GM21619 (cell line): Measurements from ENCODE around the gene UVSSA.
"Not testable (repeated sequence)": the region's sequence is repeated elsewhere in the genome, so short reads cannot be mapped to it uniquely, and the experiment has no call there.

Experiments
- ATAC-seq: cut with Tn5 transposase; IDR thresholded peaks from one replicate; pipeline ENCODE4 v1.9.1; 2021; ENCODE audit not compliant: unreplicated experiment

The UVSSA gene

DNA sequence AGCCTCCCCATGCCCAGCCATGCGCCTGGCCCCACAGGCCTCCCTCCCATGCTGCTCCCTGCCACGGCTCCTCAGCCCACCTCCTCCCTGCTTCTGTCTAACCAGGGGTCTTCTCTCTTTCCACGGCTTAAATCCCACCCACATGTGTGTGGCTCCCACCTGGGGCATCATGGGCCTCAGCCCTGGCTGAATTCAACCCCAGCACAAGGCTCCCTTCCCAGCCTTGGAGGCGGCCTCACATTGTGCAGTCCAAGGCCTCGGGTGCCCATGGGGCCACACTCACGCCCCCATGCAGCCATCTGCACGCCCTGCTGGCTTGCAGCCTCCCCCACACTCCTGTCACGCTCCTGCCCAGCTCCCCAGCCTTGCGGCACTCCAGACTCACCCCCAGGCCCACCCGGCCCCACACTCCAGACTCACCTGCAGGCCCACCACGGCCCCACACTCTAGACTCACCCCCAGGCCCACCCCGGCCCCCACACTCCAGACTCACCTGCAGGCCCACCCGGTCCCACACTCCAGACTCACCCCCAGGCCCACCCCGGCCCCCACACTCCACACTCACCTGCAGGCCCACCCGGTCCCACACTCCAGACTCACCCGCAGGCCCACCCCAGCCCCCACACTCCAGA, 30.4 kb upstream of the UVSSA start:
- no peak for ATAC-seq

DNA sequence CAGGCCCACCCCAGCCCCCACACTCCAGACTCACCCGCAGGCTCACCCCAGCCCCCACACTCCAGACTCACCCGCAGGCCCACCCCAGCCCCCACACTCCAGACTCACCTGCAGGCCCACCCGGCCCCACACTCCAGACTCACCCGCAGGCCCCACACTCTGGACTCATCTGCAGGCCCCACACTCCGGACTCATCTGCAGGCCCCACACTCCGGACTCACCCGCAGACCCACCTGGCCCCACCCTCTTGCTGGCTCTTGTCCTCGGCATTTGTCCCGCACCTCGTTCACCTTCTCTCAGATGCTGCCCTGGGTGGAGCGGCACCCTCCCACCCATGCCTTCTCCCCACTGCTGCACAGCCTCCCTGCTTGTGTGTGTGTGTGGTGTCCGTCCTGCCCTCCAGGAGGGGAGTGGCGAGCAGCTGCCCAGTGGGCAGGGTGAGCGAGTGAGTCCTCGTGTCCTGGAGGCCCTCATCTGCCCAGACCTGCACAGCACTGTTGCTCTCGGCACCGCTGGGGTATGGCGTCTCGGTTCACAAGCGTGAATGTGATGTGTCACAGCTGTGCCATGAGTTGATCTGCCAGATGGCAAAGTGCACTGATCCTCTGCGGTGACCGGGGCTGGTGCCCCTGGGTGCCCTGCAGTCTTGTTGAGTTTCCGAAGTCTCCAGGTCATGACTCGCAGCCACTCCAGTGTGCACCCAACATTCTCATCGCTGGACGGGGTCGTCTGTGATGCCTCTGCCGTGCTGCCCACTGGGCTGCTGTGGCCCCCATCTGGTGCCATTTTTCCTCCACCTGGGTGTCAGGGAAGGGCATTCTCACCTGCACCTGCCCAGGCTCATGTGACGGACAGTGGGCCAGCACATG, 29.6 kb upstream of the UVSSA start:
- no peak for ATAC-seq

DNA sequence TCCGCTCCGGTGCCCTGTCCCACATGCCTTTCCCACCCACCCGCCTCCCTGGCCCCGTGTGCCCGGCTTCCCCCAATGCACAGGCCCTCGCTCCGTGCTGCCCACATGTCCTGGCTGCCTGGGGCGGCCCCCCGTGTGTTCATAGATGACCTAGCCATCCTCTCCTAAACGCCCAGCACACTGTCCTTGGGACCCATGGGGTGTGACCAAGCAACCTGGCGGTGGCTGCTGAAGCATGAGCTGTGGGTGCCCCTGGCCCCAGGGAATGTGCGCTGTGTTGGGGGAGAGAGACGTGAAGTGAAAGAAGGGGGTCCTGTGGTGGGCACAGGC, 29.0 kb upstream of the UVSSA start:
- no peak for ATAC-seq

DNA sequence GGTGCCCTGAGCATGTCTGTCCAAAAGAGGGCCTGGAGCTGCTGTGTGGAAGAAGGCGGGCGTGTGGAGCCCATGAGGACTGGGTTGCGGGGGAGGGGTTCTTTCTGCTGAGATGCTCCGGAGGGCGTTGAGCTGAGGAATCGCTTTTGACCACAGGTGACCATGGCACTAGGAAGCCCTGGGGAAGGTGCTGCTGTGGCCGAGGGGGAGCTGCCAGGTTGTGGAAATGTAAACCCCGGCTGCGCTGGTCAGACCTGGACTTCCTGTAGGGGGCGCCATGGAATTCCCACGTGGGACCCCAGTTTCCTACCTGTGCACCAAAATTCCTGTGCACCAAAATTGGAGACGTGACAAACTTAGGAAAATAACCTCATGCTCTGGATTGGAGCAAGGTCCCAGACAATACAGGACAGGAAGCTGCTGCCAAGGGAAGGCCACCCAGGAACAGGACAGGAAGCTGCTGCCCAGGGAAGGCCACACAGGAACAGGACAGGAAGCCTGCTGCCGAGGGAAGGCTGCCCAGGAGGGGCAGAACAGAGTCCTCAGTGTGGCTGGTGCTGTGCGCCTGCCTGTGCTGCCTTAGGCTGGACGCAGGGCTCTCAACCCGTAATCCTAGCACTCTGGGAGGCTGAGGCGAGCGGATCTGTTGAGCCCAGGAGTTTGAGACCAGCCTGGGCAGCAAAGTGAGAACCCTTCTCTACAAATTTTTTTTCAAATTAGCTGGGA, 28.4 kb upstream of the UVSSA start:
- ATAC-seq: no peak

DNA sequence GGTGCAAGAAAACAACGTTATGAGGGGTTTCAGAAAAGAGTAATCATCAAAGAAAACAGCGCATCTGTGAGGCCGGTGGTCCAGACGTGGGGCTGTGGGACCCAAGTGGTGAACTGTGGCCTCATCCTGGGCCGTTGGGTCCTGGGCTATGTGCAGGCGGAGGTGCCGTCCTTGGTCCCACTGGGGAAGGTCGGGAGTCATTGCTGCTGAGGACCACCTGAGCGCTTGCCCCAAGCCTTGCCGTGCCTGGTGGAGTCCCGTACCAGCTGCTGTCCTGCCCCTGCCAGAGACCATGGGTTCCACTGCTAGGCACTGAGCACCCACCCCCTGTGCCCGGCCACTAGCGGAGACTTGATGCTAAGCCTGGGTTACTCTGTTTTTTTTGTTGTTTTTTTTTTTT, 25.5 kb upstream of the UVSSA start:
- no peak for ATAC-seq

DNA sequence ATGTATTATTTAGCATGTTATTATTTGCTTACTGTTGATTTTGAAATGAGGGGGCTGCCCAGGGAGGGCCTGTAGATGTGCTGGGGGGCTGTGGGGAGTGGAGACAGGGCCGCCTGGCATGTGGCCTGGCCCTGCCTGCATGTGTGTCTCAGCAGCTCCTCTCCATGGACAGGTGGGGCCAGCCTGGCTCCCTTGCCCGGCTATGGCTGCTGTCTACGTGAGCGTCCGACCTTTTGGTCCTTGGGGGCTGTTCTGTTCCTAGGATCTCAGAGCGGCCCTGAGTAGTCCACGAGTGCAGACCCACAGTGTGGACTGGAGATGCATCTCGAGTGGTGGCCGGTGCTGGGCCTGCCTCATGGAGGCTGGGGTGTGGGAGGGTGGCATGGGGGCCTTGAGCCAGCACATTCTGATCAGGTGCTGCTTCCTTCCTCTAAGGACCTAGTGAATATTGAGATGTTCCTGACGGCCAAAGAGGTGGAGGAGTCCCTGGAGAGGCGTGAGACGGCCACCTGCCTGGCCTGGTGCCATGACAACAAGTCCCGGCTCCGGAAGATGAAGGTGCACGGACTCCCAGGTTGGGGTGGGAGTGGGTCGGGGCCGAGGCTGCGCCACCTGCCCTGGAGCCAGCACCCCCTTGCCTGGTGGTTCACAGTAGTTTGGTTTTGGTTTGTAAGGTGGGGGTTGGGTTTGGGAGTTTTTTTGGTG, 24.9 kb upstream of the UVSSA start:
- ATAC-seq: no peak

DNA sequence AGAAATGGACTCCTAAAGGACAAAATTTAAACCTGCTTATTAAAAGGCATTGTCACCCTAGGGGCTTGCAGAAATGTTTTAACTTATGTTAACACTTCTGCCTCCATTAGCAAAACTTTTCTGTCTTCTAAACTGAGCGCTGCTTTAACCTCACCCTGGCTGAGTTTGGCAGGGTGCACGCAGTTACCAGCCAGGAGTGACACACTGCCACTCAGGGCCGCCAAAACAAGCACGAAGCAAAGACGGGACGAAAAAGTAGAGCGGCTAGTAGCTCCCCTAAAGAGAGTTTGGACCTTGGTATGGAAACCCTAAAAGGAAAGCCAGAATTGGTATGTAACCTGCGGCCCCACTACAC, 23.8 kb upstream of the UVSSA start:
- ATAC-seq: no peak

DNA sequence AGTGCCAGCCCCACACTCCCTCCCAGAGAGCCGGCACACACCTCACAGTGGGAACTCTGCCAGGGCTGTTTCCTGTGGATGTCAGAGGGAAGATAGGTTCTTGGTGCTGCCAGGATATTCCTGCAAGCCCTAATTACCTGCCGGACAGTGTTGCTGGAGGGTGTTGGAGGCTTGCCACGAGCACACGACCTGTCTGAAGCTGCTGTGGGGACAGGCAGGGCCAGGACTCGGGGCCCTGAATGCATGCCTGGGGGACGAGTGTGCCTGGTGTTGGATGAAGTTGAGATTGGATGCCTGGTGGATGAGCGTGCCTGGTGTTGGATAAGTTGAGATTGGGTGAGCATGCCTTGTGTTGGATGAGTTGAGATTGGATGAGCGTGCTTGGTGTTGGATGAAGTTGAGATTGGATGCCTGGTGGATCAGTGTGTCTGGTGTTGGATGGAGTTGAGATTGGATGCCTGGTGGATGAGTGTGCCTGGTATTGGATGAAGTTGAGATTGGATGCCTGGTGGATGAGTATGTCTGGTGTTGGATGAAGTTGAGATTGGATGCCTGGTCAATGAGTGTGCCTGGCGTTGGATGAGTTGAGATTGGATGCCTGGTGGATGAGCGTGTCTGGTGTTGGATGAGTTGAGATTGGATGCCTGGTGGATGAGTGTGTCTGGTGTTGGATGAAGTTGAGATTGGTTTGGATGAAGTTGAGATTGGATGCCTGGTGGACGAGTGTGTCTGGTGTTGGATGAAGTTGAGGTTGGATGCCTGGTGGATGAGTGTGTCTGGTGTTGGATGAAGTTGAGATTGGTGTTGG, 23.2 kb upstream of the UVSSA start:
- no peak for ATAC-seq

DNA sequence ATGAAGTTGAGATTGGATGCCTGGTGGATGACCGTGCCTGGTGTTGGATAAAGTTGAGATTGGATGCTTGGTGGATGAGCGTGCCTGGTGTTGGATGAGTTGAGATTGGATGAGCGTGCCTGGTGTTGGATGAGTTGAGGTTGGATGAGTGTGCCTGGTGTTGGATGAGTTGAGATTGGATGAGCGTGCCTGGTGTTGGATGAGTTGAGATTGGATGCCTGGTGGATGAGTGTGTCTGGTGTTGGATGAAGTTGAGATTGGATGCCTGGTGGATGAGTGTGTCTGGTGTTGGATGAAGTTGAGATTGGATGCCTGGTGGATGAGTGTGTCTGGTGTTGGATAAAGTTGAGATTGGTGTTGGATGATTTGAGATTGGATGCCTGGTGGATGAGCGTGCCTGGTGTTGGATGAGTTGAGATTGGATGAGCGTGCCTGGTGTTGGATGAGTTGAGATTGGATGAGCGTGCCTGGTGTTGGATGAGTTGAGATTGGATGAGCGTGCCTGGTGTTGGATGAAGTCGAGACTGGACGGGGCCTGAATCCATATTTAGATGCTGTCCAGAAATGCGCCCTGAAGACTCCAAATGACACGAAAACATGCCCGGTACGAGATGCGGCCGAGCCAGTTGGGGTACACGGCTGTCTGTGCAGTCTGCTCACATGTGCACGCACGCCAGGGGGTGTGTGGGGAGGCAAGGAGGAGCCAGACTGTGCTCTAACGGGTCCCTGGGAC, 22.4 kb upstream of the UVSSA start:
- not testable (repeated sequence) for ATAC-seq

DNA sequence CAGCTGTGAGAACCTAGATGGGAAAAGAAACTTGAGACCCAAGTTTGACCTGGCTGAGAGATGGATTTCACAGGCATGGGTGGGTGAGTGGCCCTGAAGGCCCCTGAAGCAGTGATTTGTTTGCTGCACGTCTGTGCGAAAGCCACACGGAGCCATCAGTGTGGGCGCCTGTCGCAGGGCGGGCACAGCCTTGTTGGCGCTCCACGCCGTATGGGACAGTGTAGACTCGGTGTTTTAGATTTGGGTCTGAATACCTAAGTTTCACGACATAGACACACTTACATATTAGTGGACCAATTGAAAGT, 21.9 kb upstream of the UVSSA start:
- no peak for ATAC-seq

DNA sequence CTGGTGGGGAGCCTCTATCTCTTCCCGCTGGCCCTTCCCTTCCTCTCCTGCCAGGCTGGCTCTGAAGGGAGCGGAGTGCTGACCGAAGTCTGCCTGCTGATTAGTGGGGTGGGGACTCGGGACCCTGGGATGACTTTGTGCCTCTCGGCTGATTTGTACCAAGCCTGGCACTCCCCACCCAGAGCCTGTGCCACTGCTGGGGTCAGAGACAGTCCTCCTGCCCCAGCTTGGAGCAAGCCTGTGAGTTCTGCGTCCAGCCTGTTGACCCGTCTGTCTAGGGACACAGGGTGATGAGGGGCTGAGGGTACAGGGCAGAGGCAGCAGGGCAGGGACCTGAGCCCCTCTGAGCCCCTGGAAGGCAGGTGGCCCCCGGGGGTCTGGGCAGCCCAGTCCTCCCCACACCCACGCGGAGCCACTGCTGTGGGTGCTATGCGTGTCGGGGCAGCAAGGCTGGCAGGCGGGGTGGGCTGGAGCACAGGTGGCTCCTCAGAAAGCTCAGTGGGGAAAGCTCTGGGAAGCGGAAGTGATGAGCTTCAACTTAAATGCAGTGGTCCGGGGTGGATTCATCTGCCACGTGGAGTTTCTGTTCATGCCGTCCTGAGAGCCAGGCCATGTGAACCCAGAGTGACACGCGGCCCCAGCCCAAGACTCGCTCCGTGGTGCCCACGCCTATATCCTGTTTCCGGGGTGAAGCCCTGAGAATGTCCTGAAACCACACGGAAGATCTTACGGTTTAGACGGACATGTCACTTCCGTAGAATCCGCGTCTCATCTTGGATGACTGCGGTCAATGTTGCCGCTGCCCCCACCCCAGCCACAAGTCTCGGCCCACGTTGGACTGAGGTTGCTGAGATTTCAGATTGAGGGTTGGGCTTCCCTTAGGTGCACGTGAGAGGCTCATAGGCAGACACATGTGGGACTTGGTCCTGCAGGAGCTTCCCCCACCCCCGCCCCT, 21.1 kb upstream of the UVSSA start:
- no peak for ATAC-seq

DNA sequence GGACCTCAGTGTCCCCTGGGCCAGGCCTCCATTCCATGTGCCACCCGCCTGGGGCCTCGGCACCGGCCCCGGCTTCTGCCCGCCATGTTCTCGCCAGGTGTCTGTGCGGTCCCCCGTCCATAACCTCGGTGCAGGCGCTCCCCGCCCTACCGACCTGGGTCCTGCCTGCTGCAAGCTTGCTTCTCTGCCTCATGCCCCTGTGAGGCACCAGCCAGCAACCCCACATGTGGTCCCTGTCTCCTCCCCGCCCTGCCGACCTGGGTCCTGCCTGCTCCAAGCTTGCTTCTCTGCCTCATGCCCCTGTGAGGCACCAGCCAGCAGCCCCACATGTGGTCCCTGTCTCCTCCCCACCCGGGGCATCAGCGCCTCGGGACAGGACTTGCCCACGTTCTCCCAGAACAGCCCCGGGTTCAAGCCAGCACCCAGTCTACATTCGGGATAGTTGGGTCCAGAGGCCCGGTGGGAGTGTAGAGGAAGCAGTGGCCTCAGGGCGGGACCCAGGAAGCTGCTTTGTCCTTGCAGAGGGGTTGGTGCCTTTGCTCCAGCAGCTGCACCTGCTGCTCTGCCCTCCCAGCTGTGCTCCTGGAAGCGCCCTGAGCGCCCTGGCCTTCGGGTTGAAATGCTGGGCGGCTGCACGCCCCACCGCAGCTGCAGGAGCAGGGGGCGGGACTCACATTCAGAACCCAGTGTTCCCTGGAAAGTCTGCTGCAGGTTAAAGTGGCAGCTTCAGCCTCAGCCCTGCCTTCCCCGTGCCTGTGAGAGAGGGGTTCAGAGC, 20.1 kb upstream of the UVSSA start:
- ATAC-seq: no peak

DNA sequence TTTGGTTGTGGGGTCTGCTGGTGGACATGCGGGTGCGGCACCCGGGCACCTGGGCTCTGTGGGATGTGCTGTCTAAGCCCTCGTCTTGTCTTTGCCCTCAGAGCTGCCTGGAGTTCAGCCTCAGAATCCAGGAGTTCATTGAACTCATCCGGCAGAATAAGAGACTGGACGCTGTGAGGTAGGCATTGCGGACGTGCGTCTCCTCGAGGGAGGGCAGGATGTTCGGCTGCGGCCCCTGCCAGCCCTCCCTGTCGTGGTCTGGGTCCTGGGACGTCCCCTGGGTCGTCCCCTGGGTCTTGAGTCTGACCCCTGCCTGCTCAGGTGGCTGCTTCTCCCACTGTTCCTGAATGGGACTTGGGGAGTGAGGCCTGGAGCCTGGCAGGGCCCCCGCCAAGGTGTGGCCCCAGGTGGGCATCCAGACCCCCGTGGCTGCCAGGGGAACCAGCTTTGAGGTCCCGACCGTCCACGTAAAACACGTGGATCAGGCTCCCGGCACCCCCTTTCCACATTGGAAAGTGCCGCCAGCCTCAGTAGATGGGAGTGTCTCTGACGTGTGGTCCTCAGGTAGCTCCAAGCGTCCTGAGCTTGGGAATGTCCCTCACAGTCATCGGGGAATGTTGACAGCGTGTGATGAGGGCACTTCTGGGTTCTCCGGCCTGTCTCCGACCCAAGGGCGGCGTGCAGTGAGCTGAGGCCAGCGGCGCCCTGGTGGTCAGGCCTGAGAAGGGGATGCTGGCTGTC, 19.3 kb upstream of the UVSSA start:
- ATAC-seq: no peak

DNA sequence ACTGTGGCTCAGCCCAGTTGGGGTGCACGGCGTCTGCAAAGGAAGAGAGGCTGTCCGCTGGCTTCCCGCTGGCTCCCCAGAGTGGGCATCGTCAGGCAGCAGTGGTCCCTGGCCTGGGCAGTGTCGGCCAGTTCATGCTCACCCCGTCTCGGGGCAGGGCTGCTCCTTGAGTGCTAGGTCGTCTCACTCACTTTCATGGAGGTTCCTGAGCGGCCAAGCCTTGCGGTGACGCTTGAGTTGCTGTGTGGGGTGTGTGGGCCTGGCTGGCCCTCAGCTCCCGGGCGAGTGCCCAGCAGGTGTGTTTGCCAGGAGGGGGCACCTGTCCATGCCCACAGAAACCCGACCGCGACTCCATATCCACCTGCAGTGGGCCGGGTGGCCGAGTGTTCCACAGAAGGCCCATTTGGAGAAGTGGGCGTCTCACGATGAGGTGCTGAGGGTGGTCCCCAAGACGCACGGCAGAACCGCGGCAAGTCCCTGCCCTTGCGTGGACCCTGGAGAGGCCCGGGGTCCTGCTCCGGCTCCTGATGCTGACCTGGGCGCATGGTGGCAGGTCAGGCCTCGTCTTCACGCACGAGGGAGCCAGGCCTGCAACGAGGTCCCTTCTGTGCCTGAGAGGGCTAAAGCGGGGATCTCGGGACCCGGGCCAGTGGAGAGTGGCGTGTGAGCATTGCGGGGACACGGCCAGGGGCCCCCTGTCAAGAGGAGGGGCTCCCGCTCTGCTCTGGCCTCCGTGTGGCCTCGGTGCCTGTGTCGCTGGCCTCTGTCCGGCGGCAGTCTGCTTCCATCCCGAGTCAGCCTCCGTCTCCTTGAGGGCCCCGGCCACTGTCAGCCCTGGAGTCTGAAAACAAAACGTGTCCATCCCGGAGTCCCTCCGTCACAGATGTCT, 18.5 kb upstream of the UVSSA start:
- no peak for ATAC-seq

DNA sequence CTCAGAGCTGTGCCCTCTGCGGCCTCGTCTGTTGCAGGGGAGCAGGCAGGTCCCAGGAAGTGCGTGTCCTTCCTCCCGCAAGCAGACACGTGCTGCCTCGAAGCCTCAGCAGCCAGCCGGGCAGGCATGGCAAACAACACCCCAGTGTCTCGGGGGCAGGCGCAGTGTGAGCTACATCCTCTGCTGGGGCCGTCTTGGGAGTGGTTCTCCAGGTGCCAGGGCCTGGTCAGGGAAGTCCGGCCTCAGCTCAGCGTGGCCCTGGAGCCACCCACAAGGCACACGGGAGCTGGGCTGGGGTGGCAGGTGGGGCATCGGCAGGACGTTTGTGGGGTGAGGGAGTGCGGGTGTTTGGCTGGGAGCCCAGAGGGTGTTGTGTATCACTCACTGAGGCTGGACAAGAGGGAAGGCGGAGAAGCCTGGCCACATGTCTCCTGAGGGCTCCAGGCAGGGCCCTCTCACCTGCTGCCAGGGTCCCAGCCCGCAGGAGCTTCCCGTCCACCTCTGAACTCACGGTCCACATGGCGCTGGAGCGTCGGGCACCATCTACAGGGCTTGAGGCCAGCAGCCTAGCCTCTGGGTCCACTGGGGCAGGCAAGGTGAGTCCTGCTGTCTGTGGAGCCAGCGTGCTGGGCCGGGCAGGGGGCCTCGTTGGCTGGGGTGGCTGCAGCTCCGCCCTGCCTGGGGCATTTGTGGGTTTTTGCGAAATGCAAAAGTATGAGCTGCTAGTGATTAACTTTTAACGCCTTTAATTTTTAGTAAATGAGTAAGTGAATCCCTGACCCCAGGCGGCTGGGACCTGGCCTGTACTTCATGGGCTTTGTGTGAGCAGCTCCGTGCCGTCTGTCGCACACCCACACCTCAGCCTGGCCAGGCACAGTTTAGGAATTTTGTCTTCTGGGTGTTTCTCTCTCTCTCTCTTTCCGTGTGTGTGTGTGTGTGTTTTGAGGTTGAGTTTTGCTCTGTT, 17.3 kb upstream of the UVSSA start:
- ATAC-seq: no peak
